ENCODE measurements around the gene NFAM1. TPM values are rescaled to one million over a fixed set of nuclear protein-coding genes. Genes with fewer than 3 reads are reported as not detected.

The NFAM1 gene
- polyA plus RNA-seq, 1 of the 3 experiments (the other 2 are of a cell fraction), result 0.02 TPM

DNA sequence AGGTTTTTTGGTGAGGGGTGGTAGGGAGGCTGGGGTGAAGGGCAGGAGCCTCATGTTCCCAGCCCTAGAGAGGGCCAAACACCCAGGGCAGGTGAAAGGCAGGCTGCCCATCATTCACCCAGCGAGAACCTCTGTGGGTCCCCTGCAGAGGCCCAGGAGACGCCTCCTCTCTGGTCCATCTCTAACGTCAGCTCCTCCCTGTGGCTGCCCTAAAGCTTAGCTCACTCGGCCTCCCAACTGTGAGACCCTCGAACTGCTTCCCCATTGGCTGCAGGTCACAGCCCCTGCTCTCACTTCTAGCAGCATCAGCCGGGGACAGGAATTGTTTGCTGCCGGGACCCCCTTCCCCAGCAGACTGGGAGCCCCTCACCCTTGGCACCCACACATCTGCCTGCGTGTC lies 615 bp upstream of the NFAM1 start:
- TF ChIP-seq ELF1 (IDR thresholded peaks at IDR 0.05) (no peak), GATA2 (CRISPR knock-in tag; IDR thresholded peaks at IDR 0.05) (no peak), JUND (IDR thresholded peaks at IDR 0.05) (no peak), NRF1 (IDR thresholded peaks at IDR 0.05; ENCODE audit: low read depth, low read length) (no peak), TCF12 (IDR thresholded peaks at IDR 0.05) (no peak), YY1 (IDR thresholded peaks at IDR 0.05; ENCODE audit: low read depth) (no peak), FOXJ3 (CRISPR knock-in tag; IDR thresholded peaks at IDR 0.05) (no peak), TAF1 (IDR thresholded peaks at IDR 0.05; ENCODE audit: borderline replicate concordance, low read depth, low read length) (no peak), USF2 (IDR thresholded peaks at IDR 0.05; ENCODE audit: borderline replicate concordance, low read depth, low read length) (no peak), RCOR1 (IDR thresholded peaks at IDR 0.05; ENCODE audit: low read length) (no peak), SIN3A (IDR thresholded peaks at IDR 0.05; ENCODE audit: borderline replicate concordance, low read depth, low read length) (no peak), CHD2 (IDR thresholded peaks at IDR 0.05; ENCODE audit: low read length, partially characterized antibody) (no peak), RFX5 (IDR thresholded peaks at IDR 0.05; ENCODE audit: low read length) (no peak), TEAD4 (IDR thresholded peaks at IDR 0.05; ENCODE audit: borderline replicate concordance, insufficient read depth) (no peak), MXI1 (IDR thresholded peaks at IDR 0.05; ENCODE audit: low read depth, low read length) (no peak)
- TF ChIP-seq, protein P1, sequence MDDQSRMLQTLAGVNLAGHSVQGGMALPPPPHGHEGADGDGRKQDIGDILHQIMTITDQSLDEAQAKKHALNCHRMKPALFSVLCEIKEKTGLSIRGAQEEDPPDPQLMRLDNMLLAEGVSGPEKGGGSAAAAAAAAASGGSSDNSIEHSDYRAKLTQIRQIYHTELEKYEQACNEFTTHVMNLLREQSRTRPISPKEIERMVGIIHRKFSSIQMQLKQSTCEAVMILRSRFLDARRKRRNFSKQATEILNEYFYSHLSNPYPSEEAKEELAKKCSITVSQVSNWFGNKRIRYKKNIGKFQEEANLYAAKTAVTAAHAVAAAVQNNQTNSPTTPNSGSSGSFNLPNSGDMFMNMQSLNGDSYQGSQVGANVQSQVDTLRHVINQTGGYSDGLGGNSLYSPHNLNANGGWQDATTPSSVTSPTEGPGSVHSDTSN (IDR thresholded peaks at IDR 0.05), result no peak
- TF ChIP-seq, protein P2, sequence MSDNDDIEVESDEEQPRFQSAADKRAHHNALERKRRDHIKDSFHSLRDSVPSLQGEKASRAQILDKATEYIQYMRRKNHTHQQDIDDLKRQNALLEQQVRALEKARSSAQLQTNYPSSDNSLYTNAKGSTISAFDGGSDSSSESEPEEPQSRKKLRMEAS (IDR thresholded peaks at IDR 0.05; ENCODE audit: low read depth), result no peak
- TF ChIP-seq, protein P3, sequence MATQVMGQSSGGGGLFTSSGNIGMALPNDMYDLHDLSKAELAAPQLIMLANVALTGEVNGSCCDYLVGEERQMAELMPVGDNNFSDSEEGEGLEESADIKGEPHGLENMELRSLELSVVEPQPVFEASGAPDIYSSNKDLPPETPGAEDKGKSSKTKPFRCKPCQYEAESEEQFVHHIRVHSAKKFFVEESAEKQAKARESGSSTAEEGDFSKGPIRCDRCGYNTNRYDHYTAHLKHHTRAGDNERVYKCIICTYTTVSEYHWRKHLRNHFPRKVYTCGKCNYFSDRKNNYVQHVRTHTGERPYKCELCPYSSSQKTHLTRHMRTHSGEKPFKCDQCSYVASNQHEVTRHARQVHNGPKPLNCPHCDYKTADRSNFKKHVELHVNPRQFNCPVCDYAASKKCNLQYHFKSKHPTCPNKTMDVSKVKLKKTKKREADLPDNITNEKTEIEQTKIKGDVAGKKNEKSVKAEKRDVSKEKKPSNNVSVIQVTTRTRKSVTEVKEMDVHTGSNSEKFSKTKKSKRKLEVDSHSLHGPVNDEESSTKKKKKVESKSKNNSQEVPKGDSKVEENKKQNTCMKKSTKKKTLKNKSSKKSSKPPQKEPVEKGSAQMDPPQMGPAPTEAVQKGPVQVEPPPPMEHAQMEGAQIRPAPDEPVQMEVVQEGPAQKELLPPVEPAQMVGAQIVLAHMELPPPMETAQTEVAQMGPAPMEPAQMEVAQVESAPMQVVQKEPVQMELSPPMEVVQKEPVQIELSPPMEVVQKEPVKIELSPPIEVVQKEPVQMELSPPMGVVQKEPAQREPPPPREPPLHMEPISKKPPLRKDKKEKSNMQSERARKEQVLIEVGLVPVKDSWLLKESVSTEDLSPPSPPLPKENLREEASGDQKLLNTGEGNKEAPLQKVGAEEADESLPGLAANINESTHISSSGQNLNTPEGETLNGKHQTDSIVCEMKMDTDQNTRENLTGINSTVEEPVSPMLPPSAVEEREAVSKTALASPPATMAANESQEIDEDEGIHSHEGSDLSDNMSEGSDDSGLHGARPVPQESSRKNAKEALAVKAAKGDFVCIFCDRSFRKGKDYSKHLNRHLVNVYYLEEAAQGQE (IDR thresholded peaks at IDR 0.05; ENCODE audit: low read depth, low read length), result no peak
- TF ChIP-seq, protein P4, sequence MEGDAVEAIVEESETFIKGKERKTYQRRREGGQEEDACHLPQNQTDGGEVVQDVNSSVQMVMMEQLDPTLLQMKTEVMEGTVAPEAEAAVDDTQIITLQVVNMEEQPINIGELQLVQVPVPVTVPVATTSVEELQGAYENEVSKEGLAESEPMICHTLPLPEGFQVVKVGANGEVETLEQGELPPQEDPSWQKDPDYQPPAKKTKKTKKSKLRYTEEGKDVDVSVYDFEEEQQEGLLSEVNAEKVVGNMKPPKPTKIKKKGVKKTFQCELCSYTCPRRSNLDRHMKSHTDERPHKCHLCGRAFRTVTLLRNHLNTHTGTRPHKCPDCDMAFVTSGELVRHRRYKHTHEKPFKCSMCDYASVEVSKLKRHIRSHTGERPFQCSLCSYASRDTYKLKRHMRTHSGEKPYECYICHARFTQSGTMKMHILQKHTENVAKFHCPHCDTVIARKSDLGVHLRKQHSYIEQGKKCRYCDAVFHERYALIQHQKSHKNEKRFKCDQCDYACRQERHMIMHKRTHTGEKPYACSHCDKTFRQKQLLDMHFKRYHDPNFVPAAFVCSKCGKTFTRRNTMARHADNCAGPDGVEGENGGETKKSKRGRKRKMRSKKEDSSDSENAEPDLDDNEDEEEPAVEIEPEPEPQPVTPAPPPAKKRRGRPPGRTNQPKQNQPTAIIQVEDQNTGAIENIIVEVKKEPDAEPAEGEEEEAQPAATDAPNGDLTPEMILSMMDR (IDR thresholded peaks at IDR 0.05), result no peak
- Histone ChIP-seq H3K9me3 (no peaks in the 10 kb centered on the region), H3K79me2 (ENCODE audit: insufficient read depth) (no peaks in the 10 kb centered on the region), H4K20me1 (ENCODE audit: insufficient read depth) (no peaks in the 10 kb centered on the region), H3K4me3 (ENCODE audit: low read depth in 2 of 2, low read length in 1 of 2) (no peak overlapping the region), H3K4me2 (no peak overlapping the region), H2AFZ (ENCODE audit: low read depth) (no peak overlapping the region), H3K4me1 (ENCODE audit: control insufficient read depth in 1 of 2, insufficient read depth in 2 of 2, low read depth in 1 of 2, low read length in 1 of 2) (peaks cover 0 to 22% of the 10 kb centered on the region in 2 experiments; a peak in 2 of 4 replicates), H3K27me3 (ENCODE audit: insufficient read depth) (no peaks in the 10 kb centered on the region), H3F3A (replicated peaks; ENCODE audit: insufficient read depth) (no peaks in the 10 kb centered on the region), H3K36me3 (replicated peaks in 1 of 2; ENCODE audit: control insufficient read depth in 1 of 2, insufficient read depth in 2 of 2, low read length in 1 of 2) (no peaks in the 10 kb centered on the region), H3K9ac (no peak overlapping the region), H3K27ac (ENCODE audit: low read depth in 2 of 2, low read length in 1 of 2) (no peak overlapping the region), H3K9me2 (no peaks in the 10 kb centered on the region)
- CTCF ChIA-PET, result interaction anchor here (2.8 to 3.8 kb wide), 2 partner anchors 12 to 342 kb away, joined by 8 to 18 read pairs; partner anchors contain the start of gene NDUFA6
- no peak for DNase-seq
- POLR2A ChIA-PET, result no interaction called here
- WGBS (ENCODE audit: low lambda C conversion rate), result 40% methylated on average over 1 of the region's 8 CpGs

Measured in SK-N-SH (cell line).